Fibroblast of the aortic adventitia (primary cell): ENCODE data around the gene TSPAN11. TPM values are rescaled to one million over a fixed set of nuclear protein-coding genes. Genes with fewer than 3 reads are reported as not detected.
A peak's percentile ranks its signal among the peaks of the same experiment; 100 is the strongest.

ENCODE experiments used
- DNase-seq: peaks from one replicate; pipeline ENCODE4 v3.0.0-alpha.2; 2010; ENCODE audit warnings: low read depth
- H3K4me3 ChIP-seq: 2 replicates; pipeline ENCODE4 v1.5.1; 2011; ENCODE audit warnings: low read depth, mild to moderate bottlenecking, control low read depth, low read length, moderate library complexity
- total RNA-seq: library from RNA; depleted of rRNA; stranded (reverse); fragments of >200 nt; gene quantifications from 2 replicates; pipeline ENCODE4 v1.2.3, GENCODE V29; 2012; ENCODE audit warnings: low replicate concordance
- TF ChIP-seq, protein P1 (sequence below): IDR thresholded peaks from 2 replicates; pipeline ENCODE4 v1.5.1; 2011; ENCODE audit warnings: mild to moderate bottlenecking, low read length, control low read depth, inconsistent platforms; ENCODE audit not compliant: insufficient read depth

TSPAN11 gene
- total RNA-seq, 1 donor, result 0.36 TPM

DNA sequence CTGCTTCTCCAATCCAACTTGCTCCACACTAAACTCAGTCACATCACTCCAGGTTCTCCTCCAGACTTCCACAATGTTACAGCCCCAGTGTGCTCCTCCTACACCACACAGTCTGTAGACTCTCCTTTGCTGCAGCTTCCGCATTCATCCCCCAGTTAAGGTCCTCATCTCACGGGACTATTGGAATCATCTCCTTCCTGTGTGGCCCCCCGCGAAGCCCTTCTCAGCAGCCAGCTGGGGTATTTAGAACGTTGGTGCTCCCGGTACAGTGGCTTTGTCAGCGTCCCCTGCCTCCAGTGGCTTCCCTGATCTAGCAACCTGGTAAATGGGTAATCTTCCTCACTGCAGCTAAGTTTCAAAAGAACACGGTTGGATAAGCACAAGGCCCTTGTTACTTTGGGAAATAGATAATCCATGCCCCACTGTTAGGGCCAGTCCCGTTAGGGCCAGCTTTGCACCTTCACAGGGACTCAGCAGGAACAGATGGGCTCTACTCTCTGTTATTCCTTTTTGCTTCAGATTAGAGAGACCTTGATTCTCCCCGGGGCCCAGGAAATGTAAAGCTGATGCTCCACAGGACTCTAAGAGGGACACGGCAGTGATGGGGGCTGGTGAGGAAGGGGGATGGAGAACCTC is 823 bp upstream of the TSPAN11 start:
- TF ChIP-seq, protein P1, sequence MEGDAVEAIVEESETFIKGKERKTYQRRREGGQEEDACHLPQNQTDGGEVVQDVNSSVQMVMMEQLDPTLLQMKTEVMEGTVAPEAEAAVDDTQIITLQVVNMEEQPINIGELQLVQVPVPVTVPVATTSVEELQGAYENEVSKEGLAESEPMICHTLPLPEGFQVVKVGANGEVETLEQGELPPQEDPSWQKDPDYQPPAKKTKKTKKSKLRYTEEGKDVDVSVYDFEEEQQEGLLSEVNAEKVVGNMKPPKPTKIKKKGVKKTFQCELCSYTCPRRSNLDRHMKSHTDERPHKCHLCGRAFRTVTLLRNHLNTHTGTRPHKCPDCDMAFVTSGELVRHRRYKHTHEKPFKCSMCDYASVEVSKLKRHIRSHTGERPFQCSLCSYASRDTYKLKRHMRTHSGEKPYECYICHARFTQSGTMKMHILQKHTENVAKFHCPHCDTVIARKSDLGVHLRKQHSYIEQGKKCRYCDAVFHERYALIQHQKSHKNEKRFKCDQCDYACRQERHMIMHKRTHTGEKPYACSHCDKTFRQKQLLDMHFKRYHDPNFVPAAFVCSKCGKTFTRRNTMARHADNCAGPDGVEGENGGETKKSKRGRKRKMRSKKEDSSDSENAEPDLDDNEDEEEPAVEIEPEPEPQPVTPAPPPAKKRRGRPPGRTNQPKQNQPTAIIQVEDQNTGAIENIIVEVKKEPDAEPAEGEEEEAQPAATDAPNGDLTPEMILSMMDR, result no peak
- no peak for DNase-seq
- peak overlapping the region; percentile 37 for H3K4me3 ChIP-seq

DNA sequence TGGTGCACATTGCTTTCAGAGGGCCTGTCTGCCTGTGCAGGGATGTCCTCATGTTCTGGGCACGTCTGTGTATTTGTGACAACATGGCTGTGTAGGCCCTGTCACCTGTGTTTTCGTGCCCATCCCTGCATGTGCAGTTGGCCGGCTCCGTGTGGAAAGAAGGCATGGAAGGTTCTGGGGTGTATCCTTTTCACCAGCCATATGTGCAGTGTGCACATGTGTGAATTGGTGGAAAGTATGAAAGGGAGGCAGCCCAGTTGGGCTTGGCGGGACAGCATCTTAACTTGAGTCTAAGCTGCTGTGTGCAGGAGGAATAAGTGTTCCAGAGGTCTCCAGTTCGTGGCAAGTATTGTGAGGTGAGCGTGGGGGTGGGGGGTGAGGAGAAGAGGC is 669 bp downstream of the TSPAN11 start:
- no peak overlapping the region for H3K4me3 ChIP-seq
- TF ChIP-seq, protein P1, result no peak
- no peak for DNase-seq

DNA sequence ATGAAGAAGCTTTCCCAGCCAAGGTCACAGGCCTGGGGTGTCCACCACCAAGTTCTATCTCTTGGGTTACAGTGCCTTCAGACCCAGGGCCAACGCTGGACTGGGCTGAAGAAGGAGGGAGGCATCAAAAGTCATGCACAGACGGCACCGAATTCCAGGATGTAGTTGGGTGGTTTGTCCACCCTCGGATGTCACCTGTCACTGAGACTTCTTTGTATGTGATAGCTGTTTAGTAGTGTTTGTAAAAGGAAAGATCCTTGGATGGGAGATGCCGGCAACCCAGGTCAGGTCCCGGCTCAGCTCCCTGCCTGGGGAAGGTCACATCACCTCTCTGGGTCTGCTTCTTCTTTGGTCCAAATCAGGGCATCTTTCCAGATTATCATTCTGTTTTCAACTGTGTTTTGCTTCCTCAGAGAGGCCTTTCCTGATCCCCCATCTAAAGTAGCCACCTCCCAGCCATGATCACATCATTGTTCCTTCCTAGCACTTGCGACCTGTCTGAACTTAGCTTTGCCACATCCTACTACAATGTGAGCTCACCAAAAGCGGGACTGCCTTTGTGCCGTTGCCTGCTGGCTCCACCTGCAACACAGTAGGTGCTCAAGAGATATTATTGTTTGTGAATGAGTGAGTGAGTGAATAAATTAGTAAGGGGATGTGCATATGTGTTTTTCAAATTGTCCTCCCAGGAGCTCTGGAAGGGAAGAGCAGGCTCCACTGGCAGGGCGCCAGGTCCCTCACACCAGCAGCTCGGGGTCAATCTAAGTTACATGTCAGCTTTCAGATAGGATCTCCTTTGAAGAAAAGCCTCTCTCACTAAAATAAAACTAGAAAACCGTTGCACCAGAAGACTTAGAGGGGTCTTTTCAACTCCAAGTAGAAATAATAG is 2.1 kb downstream of the TSPAN11 start:
- DNase-seq, result no peak
- H3K4me3 ChIP-seq, result no peak overlapping the region
- TF ChIP-seq, protein P1, result no peak

DNA sequence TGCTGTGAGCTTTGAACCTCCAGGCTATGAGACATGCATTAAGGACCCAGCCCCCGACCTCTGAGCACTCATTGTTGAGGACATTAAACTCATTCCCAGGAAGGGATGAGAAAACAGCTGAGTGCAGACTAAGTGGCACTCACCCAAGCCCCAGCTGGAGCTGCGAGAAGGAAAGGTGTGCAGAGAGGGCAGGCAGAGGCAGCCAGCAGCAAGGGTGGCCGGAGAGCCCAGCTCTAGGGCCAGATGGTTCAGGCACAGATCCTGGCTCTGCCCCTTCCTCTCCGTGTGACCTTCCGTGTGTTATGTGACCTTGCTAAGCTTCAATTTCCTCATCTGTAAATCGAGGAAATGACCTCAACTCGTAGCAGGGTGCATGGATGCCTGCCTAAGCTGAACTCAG is 3.7 kb downstream of the TSPAN11 start:
- DNase-seq, result no peak
- no peak overlapping the region for H3K4me3 ChIP-seq
- TF ChIP-seq, protein P1, result no peak

DNA sequence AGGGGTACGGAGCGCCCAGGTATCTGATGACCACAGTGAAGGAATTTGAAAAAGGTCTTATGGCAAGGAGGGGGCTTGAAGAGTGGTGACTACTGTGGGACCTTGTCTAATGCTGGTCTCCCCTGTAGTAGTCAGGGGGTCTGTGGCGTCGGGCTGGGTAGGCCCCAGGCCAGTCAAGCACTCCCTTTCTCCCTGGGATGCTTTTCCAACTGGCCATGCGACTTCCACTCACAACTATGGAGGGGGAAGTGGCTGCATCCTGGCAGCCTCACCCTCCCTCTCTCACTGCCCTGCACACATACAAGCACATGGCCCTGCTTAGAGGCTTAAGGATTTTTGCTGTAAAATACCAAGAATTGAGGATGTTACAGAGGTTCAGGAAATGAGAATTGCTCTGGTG is 4.1 kb downstream of the TSPAN11 start:
- TF ChIP-seq, protein P1, result no peak
- no peak overlapping the region for H3K4me3 ChIP-seq
- no peak for DNase-seq

DNA sequence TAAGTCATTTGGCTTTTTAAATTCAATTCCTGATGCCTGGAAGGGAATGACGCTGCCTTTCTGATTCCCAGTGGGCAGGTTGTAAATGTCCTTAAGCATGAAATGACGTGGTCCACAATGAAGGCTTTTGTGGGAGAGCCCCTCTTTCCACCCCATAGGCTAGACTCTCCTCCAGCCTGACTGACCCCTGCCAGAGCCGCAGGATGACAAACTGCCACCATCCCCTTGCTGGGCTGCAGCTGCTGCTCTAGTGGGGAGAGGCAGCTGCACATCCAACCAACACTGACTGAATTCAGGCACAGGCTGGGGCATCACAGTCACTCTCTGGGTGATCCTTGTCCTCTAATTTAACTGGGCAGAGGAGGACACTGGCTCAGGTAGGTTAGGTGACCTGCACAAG is 6.3 kb downstream of the TSPAN11 start:
- DNase-seq, result no peak
- H3K4me3 ChIP-seq, result no peak overlapping the region
- TF ChIP-seq, protein P1, result no peak
